ENCODE measurements around the gene REXO4.

REXO4 gene

DNA sequence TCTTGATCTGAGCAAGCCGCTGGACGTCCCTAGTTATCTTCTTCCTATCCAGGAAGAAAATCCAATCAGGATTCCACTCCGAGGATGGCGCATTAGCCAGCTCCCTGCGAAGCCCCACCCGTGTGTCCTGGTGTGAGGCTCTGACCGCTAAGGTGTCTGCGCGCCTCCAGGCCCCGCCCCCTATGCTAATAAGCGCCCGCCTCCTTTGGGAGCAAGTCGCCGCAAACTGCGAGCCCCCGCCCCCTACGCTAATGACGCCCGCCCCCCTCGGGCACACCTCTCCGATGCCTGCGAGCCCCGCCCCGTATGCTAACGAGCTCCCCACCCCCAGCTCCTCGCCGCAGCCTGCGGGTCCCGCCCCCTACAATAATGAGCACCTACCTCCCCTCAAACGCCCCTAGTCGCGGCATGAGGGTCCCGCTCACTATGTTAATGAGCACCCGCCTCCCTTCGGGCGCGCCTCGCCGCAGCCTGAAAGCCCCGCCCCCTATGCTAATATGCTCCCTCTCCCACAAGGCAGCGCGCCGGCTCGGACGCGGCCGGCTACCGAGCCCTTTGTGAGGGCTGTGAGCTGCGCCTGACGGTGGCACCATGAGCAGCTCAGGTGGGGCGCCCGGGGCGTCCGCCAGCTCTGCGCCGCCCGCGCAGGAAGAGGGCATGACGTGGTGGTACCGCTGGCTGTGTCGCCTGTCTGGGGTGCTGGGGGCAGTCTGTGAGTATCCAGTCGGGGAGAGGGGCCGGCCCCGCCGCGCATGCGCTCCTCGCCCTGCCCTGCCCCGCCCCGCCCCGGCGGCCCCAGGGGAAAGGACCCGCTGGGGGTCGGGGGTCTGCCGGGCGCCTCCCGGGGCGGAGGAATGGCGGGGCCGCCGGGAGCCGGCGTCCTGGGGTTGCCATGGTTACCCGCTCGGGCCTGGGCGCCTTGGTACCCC, 41.9 kb upstream of the REXO4 start, which contains the start of gene CACFD1:
CACFD1 (plus strand) TSS at position 503 of the 929 bp plus-strand sequence; CDS start at position 592, 89 bp downstream.
- ChIA-PET CTCF (interaction anchor here (0.5 to 1.9 kb wide), 13 partner anchors 8 to 526 kb away, joined by 3 to 5 read pairs (median 3); no protein-coding TSS in a partner anchor), POLR2A (interaction anchor here (0.5 to 2.0 kb wide), 35 partner anchors 9 to 429 kb away, joined by 3 to 28 read pairs (median 5); partner anchors contain the start of genes ADAMTS13, GTF3C5, MED22 and REXO4)
- Histone ChIP-seq H3K4me1 (ENCODE audit: control insufficient read depth, insufficient read depth, low read length) (no peaks in the 10 kb centered on the region), H3K27ac (ENCODE audit: extremely low read depth, low read depth, low read length) (peak within 1 kb of the TSS; percentile 92), H3K4me3 (ENCODE audit: low read depth, low read length) (peak within 1 kb of the TSS; percentile 86), H3K36me3 (ENCODE audit: control insufficient read depth in 2 of 2, insufficient read depth in 1 of 2, low read length in 2 of 2) (peaks cover 0 to 8% of the 10 kb centered on the region in 2 experiments; a peak in 1 of 3 replicates), H3K9me3 (ENCODE audit: control insufficient read depth, insufficient read depth, low read depth, low read length) (no peaks in the 10 kb centered on the region)
- TF ChIP-seq ZNF132 (tag by site-specific recombination; IDR thresholded peaks at IDR 0.05; ENCODE audit: borderline replicate concordance) (no peak), SCRT2 (tag by site-specific recombination; IDR thresholded peaks at IDR 0.05) (no peak), ZSCAN18 (tag by site-specific recombination; IDR thresholded peaks at IDR 0.05) (no peak), RBAK (tag by site-specific recombination; IDR thresholded peaks at IDR 0.05) (no peak), PRDM2 (tag by site-specific recombination; IDR thresholded peaks at IDR 0.05; ENCODE audit: borderline replicate concordance) (no peak), ZBTB11 (tag by site-specific recombination; conservative IDR thresholded peaks at IDR 0.05; ENCODE audit: low read depth) (no peak), ZNF747 (tag by site-specific recombination; IDR thresholded peaks at IDR 0.05) (no peak), ZNF560 (tag by site-specific recombination; IDR thresholded peaks at IDR 0.05; ENCODE audit: borderline replicate concordance) (no peak), REPIN1 (tag by site-specific recombination; IDR thresholded peaks at IDR 0.05; ENCODE audit: low read depth) (no peak), ZNF112 (tag by site-specific recombination; IDR thresholded peaks at IDR 0.05) (no peak), ZBTB10 (tag by site-specific recombination; IDR thresholded peaks at IDR 0.05) (peak; percentile 76), ZNF23 (tag by site-specific recombination; IDR thresholded peaks at IDR 0.05; ENCODE audit: borderline replicate concordance) (no peak), ZNF555 (tag by site-specific recombination; conservative IDR thresholded peaks at IDR 0.05) (no peak), ZNF248 (tag by site-specific recombination; IDR thresholded peaks at IDR 0.05) (no peak), ZBTB48 (tag by site-specific recombination; IDR thresholded peaks at IDR 0.05) (peak; percentile 50; the same call in 1 of the 2 replicates)
- TF ChIP-seq, protein P1, sequence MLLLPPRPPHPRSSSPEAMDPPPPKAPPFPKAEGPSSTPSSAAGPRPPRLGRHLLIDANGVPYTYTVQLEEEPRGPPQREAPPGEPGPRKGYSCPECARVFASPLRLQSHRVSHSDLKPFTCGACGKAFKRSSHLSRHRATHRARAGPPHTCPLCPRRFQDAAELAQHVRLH (tag by site-specific recombination; IDR thresholded peaks at IDR 0.05), result no peak
- TF ChIP-seq, protein P2, sequence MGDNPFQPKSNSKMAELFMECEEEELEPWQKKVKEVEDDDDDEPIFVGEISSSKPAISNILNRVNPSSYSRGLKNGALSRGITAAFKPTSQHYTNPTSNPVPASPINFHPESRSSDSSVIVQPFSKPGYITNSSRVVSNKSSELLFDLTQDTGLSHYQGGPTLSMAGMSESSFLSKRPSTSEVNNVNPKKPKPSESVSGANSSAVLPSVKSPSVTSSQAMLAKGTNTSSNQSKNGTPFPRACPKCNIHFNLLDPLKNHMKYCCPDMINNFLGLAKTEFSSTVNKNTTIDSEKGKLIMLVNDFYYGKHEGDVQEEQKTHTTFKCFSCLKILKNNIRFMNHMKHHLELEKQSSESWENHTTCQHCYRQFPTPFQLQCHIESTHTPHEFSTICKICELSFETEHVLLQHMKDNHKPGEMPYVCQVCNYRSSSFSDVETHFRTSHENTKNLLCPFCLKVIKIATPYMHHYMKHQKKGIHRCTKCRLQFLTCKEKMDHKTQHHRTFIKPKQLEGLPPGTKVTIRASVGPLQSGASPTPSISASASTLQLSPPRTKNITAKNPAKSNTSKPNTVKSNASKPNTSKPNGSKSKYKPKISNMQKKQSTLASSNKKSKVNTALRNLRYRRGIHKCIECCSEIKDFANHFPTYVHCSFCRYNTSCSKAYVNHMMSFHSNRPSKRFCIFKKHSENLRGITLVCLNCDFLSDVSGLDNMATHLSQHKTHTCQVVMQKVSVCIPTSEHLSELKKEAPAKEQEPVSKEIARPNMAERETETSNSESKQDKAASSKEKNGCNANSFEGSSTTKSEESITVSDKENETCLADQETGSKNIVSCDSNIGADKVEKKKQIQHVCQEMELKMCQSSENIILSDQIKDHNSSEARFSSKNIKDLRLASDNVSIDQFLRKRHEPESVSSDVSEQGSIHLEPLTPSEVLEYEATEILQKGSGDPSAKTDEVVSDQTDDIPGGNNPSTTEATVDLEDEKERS (tag by site-specific recombination; IDR thresholded peaks at IDR 0.05), result no peak

All from HEK293 (cell line).